Subcutaneous abdominal adipose tissue (tissue), 5 donors: Measurements from ENCODE around the gene CNOT6.

ENCODE experiments used
- H3K27ac ChIP-seq: one replicate; pipeline ENCODE4 v1.7.0; 2013; ENCODE audit warnings: low read depth, mild to moderate bottlenecking, inconsistent platforms, low read length, moderate library complexity
- H3K27me3 ChIP-seq, 5 donors: one replicate each; pipeline ENCODE4 v1.7.0; 2013; ENCODE audit warnings: low read length in 5 of 5, inconsistent platforms in 1 of 5; ENCODE audit not compliant: control insufficient read depth in 5 of 5, insufficient read depth in 4 of 5
- H3K36me3 ChIP-seq, 5 donors: one replicate each; pipeline ENCODE4 v1.7.0; 2013; ENCODE audit warnings: low read length in 5 of 5; ENCODE audit not compliant: control insufficient read depth in 5 of 5, insufficient read depth in 5 of 5
- H3K4me1 ChIP-seq, 5 donors: one replicate each; pipeline ENCODE4 v1.7.0; 2013; ENCODE audit warnings: low read length in 5 of 5, mild to moderate bottlenecking in 3 of 5, moderate library complexity in 1 of 5; ENCODE audit not compliant: control insufficient read depth in 5 of 5, insufficient read depth in 5 of 5
- H3K4me3 ChIP-seq, 5 donors: one replicate each; pipeline ENCODE4 v1.7.0; 2013; ENCODE audit warnings: low read length in 5 of 5, low read depth in 1 of 5
- H3K9ac ChIP-seq, 5 donors: one replicate each; pipeline ENCODE4 v1.7.0; 2013; ENCODE audit warnings: low read length in 5 of 5, mild to moderate bottlenecking in 4 of 5, moderate library complexity in 3 of 5
- H3K9me3 ChIP-seq, 5 donors: one replicate each; pipeline ENCODE4 v1.7.0; 2013; ENCODE audit warnings: low read length in 5 of 5; ENCODE audit not compliant: control insufficient read depth in 5 of 5
- donor health status: healthy.
- donor health status: healthy.
- donor health status: healthy.
- donor health status: healthy.
- donor health status: healthy.

CNOT6 gene

DNA sequence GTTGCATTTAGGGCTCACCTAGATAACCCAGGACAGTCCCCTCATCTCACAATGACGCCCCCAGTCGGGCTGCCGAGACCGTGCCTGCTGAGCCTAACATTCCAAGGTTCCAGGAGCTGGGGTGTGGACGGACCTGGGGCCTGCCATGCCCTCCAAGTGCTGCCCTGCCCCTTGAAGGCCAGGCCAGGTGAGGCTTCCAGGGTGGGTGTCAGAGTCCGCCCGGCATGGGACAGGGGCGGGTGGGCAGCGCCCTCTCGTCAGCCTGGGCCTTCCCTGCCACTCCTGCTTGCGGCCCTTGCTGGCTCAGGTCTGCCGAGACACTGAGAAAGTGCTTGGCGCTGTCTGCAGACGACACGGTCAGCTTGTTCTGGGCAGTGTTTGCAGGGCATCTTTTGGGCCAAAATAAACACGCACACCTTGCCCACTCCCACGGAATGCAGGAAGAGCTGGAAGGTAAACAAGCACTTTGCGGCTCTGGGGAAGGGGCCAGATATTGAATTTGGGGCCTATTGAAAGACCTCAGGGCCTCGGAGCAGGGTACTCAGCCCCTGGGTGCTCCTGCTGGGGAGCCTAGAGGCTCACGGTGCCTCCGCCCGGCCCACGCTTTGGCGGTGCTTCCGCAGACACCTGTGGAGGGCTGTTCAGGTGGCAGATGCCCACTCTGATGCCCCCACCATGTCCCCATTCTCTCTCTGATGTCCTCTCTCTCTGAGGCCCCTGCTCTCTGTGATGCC is 101.4 kb downstream of the CNOT6 start:
- peaks cover 0 to 12% (median 8%) of the 10 kb centered on the region in 5 donors for H3K4me1 ChIP-seq
- H3K36me3 ChIP-seq, result no peaks in the 10 kb centered on the region
- H3K27ac ChIP-seq, result no peak overlapping the region
- H3K9me3 ChIP-seq, result no peaks in the 10 kb centered on the region
- no peak overlapping the region for H3K4me3 ChIP-seq
- no peak overlapping the region for H3K9ac ChIP-seq
- H3K27me3 ChIP-seq, result peaks cover 6 to 19% (median 16%) of the 10 kb centered on the region in 5 donors

GRCh38 chr5:180596115-180596667 is 102.0 kb downstream of the CNOT6 start:
- Histone ChIP-seq H3K4me3 (no peak overlapping the region), H3K36me3 (no peaks in the 10 kb centered on the region), H3K9ac (no peak overlapping the region), H3K27me3 (peaks cover 3 to 16% (median 13%) of the 10 kb centered on the region in 5 donors), H3K27ac (no peak overlapping the region), H3K9me3 (no peaks in the 10 kb centered on the region), H3K4me1 (peaks cover 0 to 6% (median 5%) of the 10 kb centered on the region in 5 donors)

DNA sequence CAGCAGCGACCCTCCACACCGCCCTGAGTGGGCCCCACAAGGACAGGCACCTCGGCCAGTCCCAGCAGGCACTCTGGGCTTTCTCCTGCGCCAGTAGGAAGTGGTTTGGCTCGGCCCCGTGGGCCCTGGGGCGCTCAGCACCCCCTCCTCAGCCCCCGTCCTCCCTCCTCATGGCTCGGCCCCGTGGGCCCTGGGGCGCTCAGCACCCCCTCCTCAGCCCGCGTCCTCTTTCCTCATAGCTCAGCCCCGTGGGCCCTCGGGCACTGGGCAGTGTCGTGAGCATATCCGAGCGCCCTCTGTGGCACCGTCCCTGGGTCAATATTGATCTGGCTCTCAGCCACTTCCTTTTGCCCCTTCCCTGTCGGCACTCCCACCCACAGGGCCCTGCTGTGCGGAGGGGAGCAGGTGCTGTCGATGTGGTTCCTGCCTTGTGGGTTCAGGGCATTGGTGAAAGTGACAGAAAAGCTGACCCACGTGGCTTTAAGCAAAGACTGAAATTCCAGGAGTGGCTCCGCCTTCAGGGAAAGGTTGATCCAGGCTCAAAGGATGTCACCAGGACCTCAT is 102.6 kb downstream of the CNOT6 start:
- no peaks in the 10 kb centered on the region for H3K36me3 ChIP-seq
- no peak overlapping the region for H3K4me3 ChIP-seq
- H3K9ac ChIP-seq, result no peak overlapping the region
- no peak overlapping the region for H3K27ac ChIP-seq
- peaks cover 3 to 16% (median 13%) of the 10 kb centered on the region in 5 donors for H3K27me3 ChIP-seq
- no peaks in the 10 kb centered on the region for H3K9me3 ChIP-seq
- peaks cover 0 to 5% (median under 1%) of the 10 kb centered on the region in 5 donors for H3K4me1 ChIP-seq

DNA sequence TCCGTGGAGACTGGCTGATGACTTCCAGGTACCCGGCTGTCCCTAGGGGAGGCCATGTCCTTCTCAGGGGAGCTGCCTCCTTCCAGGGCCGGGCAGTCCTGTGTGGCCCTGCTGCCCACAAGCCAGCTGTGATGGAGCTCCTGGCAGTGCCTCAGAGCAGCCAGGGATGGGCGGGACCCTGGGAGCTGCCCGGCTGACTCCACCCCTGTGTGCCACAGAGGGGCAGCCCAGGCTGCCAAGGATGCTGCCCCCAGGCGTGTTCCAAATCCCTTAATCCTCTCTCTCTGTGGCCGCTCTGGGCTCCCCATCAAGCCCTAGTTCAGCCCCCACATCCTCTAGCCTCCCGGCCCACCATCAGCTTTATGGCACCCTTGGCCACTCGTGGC is 104.1 kb downstream of the CNOT6 start:
- no peak overlapping the region for H3K27ac ChIP-seq
- H3K36me3 ChIP-seq, result peaks cover 0 to 3% (median 0%) of the 10 kb centered on the region in 5 donors

DNA sequence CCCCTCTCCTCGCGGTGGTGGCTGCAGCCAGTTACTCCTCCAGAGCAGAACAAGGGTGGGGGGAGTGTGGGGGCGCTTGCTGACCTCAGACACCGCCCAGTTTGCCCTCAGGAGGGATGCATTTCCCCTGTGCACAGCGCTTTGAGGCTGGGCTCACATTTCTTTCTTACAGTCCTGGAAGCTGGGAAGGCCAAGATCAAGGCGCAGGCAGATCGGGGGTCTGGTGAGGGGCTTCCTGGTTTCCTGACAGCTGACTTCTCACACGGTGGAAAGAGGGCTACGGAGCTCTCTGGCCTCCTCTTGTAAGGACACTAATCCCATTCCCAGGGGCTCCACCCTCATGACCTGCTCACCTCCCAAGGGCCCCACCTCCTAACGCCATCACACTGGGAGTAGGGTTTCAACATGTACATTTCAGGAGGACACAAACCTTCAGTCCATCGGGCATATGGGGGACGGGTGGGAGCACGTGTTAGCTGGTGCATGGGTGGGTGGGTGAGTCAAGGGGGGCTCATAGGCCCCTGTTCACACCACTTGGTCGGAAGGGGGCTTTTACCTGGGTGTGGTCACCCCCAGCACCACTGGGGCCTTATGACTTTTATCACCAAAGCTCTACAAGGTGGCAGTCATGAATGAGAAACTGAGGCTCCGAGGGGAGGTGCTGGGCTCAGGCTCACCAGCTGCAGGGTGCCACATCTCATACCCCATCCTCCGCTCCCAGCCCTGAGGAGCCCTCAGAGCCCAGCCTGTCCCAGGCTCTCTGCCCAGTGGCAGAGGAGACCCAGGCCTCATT is 104.8 kb downstream of the CNOT6 start:
- Histone ChIP-seq H3K4me3 (no peak overlapping the region), H3K9me3 (no peaks in the 10 kb centered on the region), H3K4me1 (peaks cover 0 to 3% (median 0%) of the 10 kb centered on the region in 5 donors), H3K36me3 (peaks cover 0 to 3% (median 0%) of the 10 kb centered on the region in 5 donors), H3K27me3 (peaks cover 0 to 15% (median 0%) of the 10 kb centered on the region in 5 donors), H3K9ac (no peak overlapping the region), H3K27ac (no peak overlapping the region)

More for the DNA sequence above, 104.1 kb downstream of the CNOT6 start:
- H3K27me3 ChIP-seq, result peaks cover 0 to 15% (median 4%) of the 10 kb centered on the region in 5 donors
- H3K9ac ChIP-seq, result no peak overlapping the region
- peaks cover 0 to 3% (median 0%) of the 10 kb centered on the region in 5 donors for H3K4me1 ChIP-seq
- H3K4me3 ChIP-seq, result no peak overlapping the region
- H3K9me3 ChIP-seq, result no peaks in the 10 kb centered on the region

GRCh38 chr5:180599590-180599914 is 105.4 kb downstream of the CNOT6 start:
- Histone ChIP-seq H3K4me3 (no peak overlapping the region), H3K27ac (no peak overlapping the region), H3K36me3 (peaks cover 0 to 3% (median 0%) of the 10 kb centered on the region in 5 donors), H3K4me1 (peaks cover 0 to 3% (median 0%) of the 10 kb centered on the region in 5 donors), H3K9ac (no peak overlapping the region), H3K27me3 (peaks cover 0 to 15% (median 0%) of the 10 kb centered on the region in 5 donors), H3K9me3 (no peaks in the 10 kb centered on the region)

- H3K4me1 ChIP-seq, result peaks cover 0 to 3% (median 0%) of the 10 kb centered on the region in 5 donors
- H3K27ac ChIP-seq, result no peak overlapping the region
- H3K4me3 ChIP-seq, result no peak overlapping the region
- H3K27me3 ChIP-seq, result peaks cover 0 to 15% (median 0%) of the 10 kb centered on the region in 5 donors
- no peak overlapping the region for H3K9ac ChIP-seq
- H3K9me3 ChIP-seq, result no peaks in the 10 kb centered on the region
- H3K36me3 ChIP-seq, result peaks cover 0 to 3% (median 0%) of the 10 kb centered on the region in 5 donors
Observed at GRCh38 chr5:180599981-180600553, 105.9 kb downstream of the CNOT6 start.

DNA sequence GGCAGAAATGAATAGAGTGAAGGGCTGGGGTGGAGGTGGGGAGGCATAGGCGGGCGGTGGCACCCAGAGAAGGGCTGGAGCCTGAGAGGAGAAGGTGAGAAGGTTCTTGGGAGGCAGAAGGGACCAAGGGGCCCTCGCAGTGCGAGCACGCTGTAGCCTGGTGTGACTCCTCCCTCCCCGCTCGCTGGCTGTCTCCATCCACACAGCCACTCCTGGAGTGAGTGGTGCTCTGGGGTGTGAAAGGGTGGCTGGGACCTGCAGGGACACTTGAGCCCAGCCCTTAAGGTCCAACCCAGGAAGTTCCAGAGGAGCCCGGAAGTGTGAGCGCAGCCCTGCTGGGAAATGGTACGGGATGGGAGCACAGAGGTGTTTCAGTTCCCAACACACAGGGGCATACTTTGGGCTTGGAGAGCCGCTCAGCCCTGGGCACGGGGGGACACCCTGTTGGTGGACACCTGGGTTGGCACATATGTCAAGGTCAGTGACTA is 106.4 kb downstream of the CNOT6 start:
- Histone ChIP-seq H3K9me3 (no peaks in the 10 kb centered on the region), H3K36me3 (peaks cover 0 to 3% (median 0%) of the 10 kb centered on the region in 5 donors), H3K9ac (no peak overlapping the region), H3K4me3 (no peak overlapping the region), H3K27ac (no peak overlapping the region), H3K4me1 (peaks cover 0 to 3% (median 0%) of the 10 kb centered on the region in 5 donors), H3K27me3 (peaks cover 0 to 15% (median 0%) of the 10 kb centered on the region in 5 donors)

DNA sequence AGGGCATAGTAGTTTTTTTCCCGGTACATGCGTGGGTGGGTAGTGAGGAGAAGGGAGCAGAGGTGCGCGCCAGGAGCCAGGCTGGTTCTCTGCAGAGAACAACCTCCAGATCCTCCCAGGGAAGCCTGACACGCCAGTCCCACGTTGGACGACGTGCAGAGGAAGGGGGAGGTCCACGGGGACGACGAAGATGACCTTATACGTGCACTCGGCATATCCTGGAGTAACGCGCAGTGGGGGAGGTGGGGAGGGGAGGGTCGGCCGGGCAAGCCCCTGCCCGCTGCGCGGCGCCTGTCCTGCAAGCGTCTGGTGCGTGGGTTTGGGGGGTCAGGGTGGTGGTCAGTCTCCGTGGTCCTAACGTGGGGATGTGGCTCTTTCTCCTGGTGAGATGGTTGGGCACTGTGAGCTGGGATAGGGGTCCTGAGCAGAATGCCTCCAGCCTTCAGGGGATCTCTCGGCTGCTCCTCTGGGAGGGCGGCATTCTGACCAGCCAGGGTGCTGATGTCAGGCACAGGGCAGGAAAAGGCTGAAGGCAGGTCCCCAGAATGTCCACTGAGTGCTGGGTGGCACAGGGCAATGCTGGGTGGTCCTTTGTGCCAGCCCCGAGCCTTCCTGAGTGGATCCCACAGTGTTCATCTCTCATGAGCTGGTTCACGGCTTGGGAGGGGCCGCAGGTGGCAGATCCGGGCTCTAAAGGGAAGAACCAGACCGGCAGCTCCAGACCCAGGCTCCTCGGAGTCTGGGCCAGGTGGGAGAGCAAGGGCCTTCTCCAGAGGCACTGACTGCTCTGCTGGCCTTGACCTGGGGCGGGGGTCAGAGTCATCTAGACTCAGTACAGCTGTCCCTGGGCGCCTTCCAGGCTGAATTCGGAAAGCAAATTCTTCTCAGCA is 107.7 kb downstream of the CNOT6 start:
- no peak overlapping the region for H3K9ac ChIP-seq
- peaks cover 0 to 3% (median 0%) of the 10 kb centered on the region in 5 donors for H3K36me3 ChIP-seq
- no peak overlapping the region for H3K4me3 ChIP-seq
- H3K27ac ChIP-seq, result no peak overlapping the region
- H3K4me1 ChIP-seq, result peaks cover 0 to 3% (median 0%) of the 10 kb centered on the region in 5 donors
- H3K9me3 ChIP-seq, result no peaks in the 10 kb centered on the region
- peaks cover 0 to 15% (median 0%) of the 10 kb centered on the region in 5 donors for H3K27me3 ChIP-seq
